B cell (primary cell): ENCODE data around the gene CEP78. TPM values are rescaled to one million over a fixed set of nuclear protein-coding genes. Genes with fewer than 3 reads are reported as not detected.

Experiments used
- ATAC-seq: fragments of 200-7000 bp; cut with Tn5 transposase; one replicate; pipeline ENCODE4 v1.10.0; 2021; ENCODE audit warnings: low read depth, mild to moderate bottlenecking, moderate number of reproducible peaks, moderate library complexity
- CTCF ChIA-PET: fragments of 350-600 bp; sonication (Branson Sonifier 250); formaldehyde crosslinking; loops from one replicate; lab custom pipeline; 2021; ENCODE audit warnings: antibody characterized with exemption, inconsistent platforms; lab: Charles Lee
- POLR2A ChIA-PET: fragments of 350-600 bp; sonication (Branson Sonifier 250); formaldehyde crosslinking; loops from one replicate; lab custom pipeline; 2021; ENCODE audit warnings: antibody characterized with exemption; lab: Charles Lee
- DNase-seq: peaks from one replicate; pipeline ENCODE4 v3.0.0; 2013
- H2AFZ ChIP-seq: 2 replicates; pipeline ENCODE4 v1.6.1; 2012; ENCODE audit warnings: mild to moderate bottlenecking, low read depth, low read length; ENCODE audit not compliant: insufficient read depth, poor library complexity, severe bottlenecking
- H3K27ac ChIP-seq, 2 donors: 1 replicate in 1 of 2; 2 replicates in 1 of 2; pipeline ENCODE4 v1.5.1; 2012 to 2013; ENCODE audit warnings: low read length in 2 of 2, mild to moderate bottlenecking in 2 of 2, moderate library complexity in 1 of 2
- H3K27me3 ChIP-seq, 4 experiments: fragments of 200-600 bp in 1 of 4; sonication (generic) in 1 of 4; replicated peaks in 1 of 4; 1 replicate in 2 of 4; 2 replicates in 2 of 4; pipeline versions ENCODE4 v1.6.1 to v1.7.0; 2013 to 2016; ENCODE audit warnings: low read length in 3 of 4, mild to moderate bottlenecking in 2 of 4, mixed read lengths in 1 of 4, moderate library complexity in 1 of 4; ENCODE audit not compliant: insufficient read depth in 4 of 4, control insufficient read depth in 3 of 4; ENCODE audit errors: control extremely low read depth in 1 of 4
- H3K36me3 ChIP-seq, 2 experiments: replicated peaks in 1 of 2; 1 replicate in 1 of 2; 2 replicates in 1 of 2; pipeline versions ENCODE4 v1.6.1 to v1.7.1; 2013; ENCODE audit warnings: low read length in 1 of 2; ENCODE audit not compliant: insufficient read depth in 2 of 2, control insufficient read depth in 1 of 2; ENCODE audit errors: control extremely low read depth in 1 of 2, extremely low read depth in 1 of 2
- H3K4me1 ChIP-seq, 2 donors: fragments of 200-600 bp in 1 of 2; sonication (generic) in 1 of 2; 1 replicate in 1 of 2; 2 replicates in 1 of 2; pipeline versions ENCODE4 v1.5.1 to v1.6.1; 2013 to 2017; ENCODE audit warnings: low read length in 2 of 2; ENCODE audit not compliant: control insufficient read depth in 2 of 2, insufficient read depth in 2 of 2
- H3K4me2 ChIP-seq: replicated peaks from 2 replicates; pipeline ENCODE3; 2012; ENCODE audit warnings: mild to moderate bottlenecking, low read depth, low read length; ENCODE audit not compliant: poor library complexity, severe bottlenecking
- H3K4me3 ChIP-seq, 5 experiments: fragments of 200-600 bp in 1 of 5; sonication (generic) in 1 of 5; 1 replicate in 3 of 5; 2 replicates in 2 of 5; pipeline versions ENCODE4 v1.5.1 to v1.7.0; 2011 to 2016; ENCODE audit warnings: low read length in 4 of 5, mild to moderate bottlenecking in 4 of 5, low read depth in 2 of 5, control low read depth in 1 of 5, moderate library complexity in 1 of 5; ENCODE audit not compliant: insufficient read depth in 1 of 5; ENCODE audit errors: control extremely low read depth in 1 of 5, extremely low read depth in 1 of 5
- H3K79me2 ChIP-seq: fragments of 200-600 bp; sonication (generic); one replicate; pipeline ENCODE4 v1.6.0; 2016; ENCODE audit warnings: low read length; ENCODE audit not compliant: control insufficient read depth, insufficient read depth
- H3K9ac ChIP-seq: fragments of 200-600 bp; sonication (generic); 2 replicates; pipeline ENCODE4 v1.6.1; 2017; ENCODE audit warnings: mild to moderate bottlenecking, low read length, moderate library complexity
- H3K9me3 ChIP-seq, 3 donors: one replicate each; pipeline versions ENCODE4 v1.6.1 to v1.7.1; 2013; ENCODE audit warnings: low read length in 2 of 3; ENCODE audit not compliant: control insufficient read depth in 2 of 3, insufficient read depth in 1 of 3; ENCODE audit errors: control extremely low read depth in 1 of 3
- H4K20me1 ChIP-seq: 2 replicates; pipeline ENCODE4 v1.6.0; 2012; ENCODE audit warnings: mild to moderate bottlenecking, low read length; ENCODE audit not compliant: insufficient read depth, control insufficient read depth, poor library complexity, severe bottlenecking
- H3K27ac Mint-ChIP-seq: one replicate; pipeline ENCODE4 v1.8.0; 2021; ENCODE audit warnings: mixed read lengths
- H3K27me3 Mint-ChIP-seq: one replicate; pipeline ENCODE4 v1.8.0; 2021; ENCODE audit warnings: mixed read lengths
- H3K4me1 Mint-ChIP-seq: one replicate; pipeline ENCODE4 v1.8.0; 2021; ENCODE audit warnings: mixed read lengths
- H3K4me3 Mint-ChIP-seq: one replicate; pipeline ENCODE4 v1.8.0; 2021; ENCODE audit warnings: mixed read lengths
- H3K9me3 Mint-ChIP-seq: one replicate; pipeline ENCODE4 v1.8.0; 2022; ENCODE audit warnings: mixed read lengths; ENCODE audit not compliant: insufficient read depth
- CTCF ChIP-seq: fragments of 200-600 bp; IDR thresholded peaks from one replicate; pipeline ENCODE4 v1.8.0; 2022; ENCODE audit warnings: antibody characterized with exemption, mild to moderate bottlenecking
- EZH2 ChIP-seq: IDR thresholded peaks from 2 replicates; pipeline ENCODE4 v1.6.1; 2012; ENCODE audit warnings: borderline replicate concordance, low read depth, mild to moderate bottlenecking, moderate library complexity, low read length; ENCODE audit not compliant: insufficient read depth, poor library complexity, severe bottlenecking
- WGBS: methylation state at CpG from one replicate; pipeline ENCODE4 v1.1.5; 2013; ENCODE audit warnings: missing lambda C conversion rate; ENCODE audit not compliant: insufficient coverage; 5-methylcytosine and 5-hydroxymethylcytosine counted together
- intact Hi-C: fragments of 100-400 bp; cut with micrococcal nuclease; formaldehyde crosslinking; loops from one replicate; pipeline ENCODE4 v1.10.0; 2022
- polyA plus RNA-seq: library from polyadenylated mRNA; depleted of rRNA; stranded (reverse); fragments of >200 nt; gene quantifications from 2 replicates; pipeline ENCODE4 v1.2.3, GENCODE V29; 2012
- small RNA-seq: library from RNA; depleted of rRNA; stranded (forward); fragments of <200 nt; gene quantifications from one replicate; pipeline ENCODE3, GENCODE V24; 2012; ENCODE audit warnings: low replicate concordance, low read depth; ENCODE audit not compliant: insufficient read length
- total RNA-seq, 2 donors: library from RNA; stranded (reverse); fragments of 120-200 nt in 1 of 2; gene quantifications; 1 replicate in 1 of 2; 2 replicates in 1 of 2; pipeline versions ENCODE4 v1.2.3 to v1.2.4, GENCODE V29; 2013 to 2022

CEP78 gene
- total and polyA plus RNA-seq, 2 donors (not counting 1 experiment from before 2014, with no cell fraction given) = 7.2 to 28.8 TPM

- H3K36me3 ChIP-seq = no peaks in the 10 kb centered on the region
- CTCF ChIA-PET = no interaction called here
These were observed 90.0 kb downstream of the CEP78 start for GRCh38 chr9:78325846-78326360.

GRCh38 chr9:78326564-78326963 lies 90.7 kb downstream of the CEP78 start:
- H3K36me3 ChIP-seq = no peaks in the 10 kb centered on the region
- Mint-ChIP-seq H3K27me3 (no peaks in the 10 kb centered on the region), H3K4me3 (no peak overlapping the region), H3K27ac (no peak overlapping the region), H3K4me1 (no peaks in the 10 kb centered on the region), H3K9me3 (no peaks in the 10 kb centered on the region)
- intact Hi-C loops = no loop called here
- TF ChIP-seq CTCF (no peak), EZH2 (no peak)
- no peaks in the 10 kb centered on the region for H4K20me1 ChIP-seq
- H3K9ac ChIP-seq = no peak overlapping the region
- H2AFZ ChIP-seq = no peak overlapping the region
- no peaks in the 10 kb centered on the region for H3K79me2 ChIP-seq
- DNase-seq (no peak), ATAC-seq (no peak)
- ChIA-PET POLR2A (no interaction called here), CTCF (no interaction called here)
- H3K9me3 ChIP-seq = no peaks in the 10 kb centered on the region
- no peak overlapping the region for H3K4me3 ChIP-seq
- H3K27ac ChIP-seq = no peak overlapping the region
- 92% methylated on average over 2 of the region's 2 CpGs for WGBS
- H3K4me1 ChIP-seq = no peaks in the 10 kb centered on the region
- H3K27me3 ChIP-seq = no peaks in the 10 kb centered on the region
- no peak overlapping the region for H3K4me2 ChIP-seq

More at GRCh38 chr9:78325846-78326360, 90.0 kb downstream of the CEP78 start:
- Mint-ChIP-seq H3K27me3 (no peaks in the 10 kb centered on the region), H3K9me3 (no peaks in the 10 kb centered on the region), H3K4me1 (no peaks in the 10 kb centered on the region), H3K27ac (no peak overlapping the region), H3K4me3 (no peak overlapping the region)
- POLR2A ChIA-PET = no interaction called here
- DNase-seq = no peak
- no peak for ATAC-seq
- Histone ChIP-seq H3K4me1 (no peaks in the 10 kb centered on the region), H3K27ac (no peak overlapping the region), H3K9ac (no peak overlapping the region), H3K9me3 (no peaks in the 10 kb centered on the region), H3K27me3 (no peaks in the 10 kb centered on the region), H2AFZ (no peak overlapping the region), H3K4me2 (no peak overlapping the region), H3K4me3 (no peak overlapping the region), H3K79me2 (no peaks in the 10 kb centered on the region), H4K20me1 (no peaks in the 10 kb centered on the region)
- WGBS = 100% methylated on average over 3 of the region's 5 CpGs
- intact Hi-C loops = no loop called here
- TF ChIP-seq EZH2 = no peak
- TF ChIP-seq CTCF = no peak

Small RNA genes within 50 kb of the gene (small RNA-seq; reads per million reads assigned to genes)
- not detected for gene AL353705.4

Other genes starting within 250 kb of the CEP78 start
- gene GNAQ, start 204.3 kb upstream of the CEP78 start, total RNA-seq = 0.36 and 1.4 TPM in 2 replicates
- 0.60 and 1.1 TPM in 2 replicates for gene GNAQ, start 204.3 kb upstream of the CEP78 start, polyA plus RNA-seq
- 5.0 and 5.2 TPM in 2 replicates for gene PSAT1, start 61.0 kb downstream of the CEP78 start, total RNA-seq
- 0.61 and 1.2 TPM in 2 replicates for gene PSAT1, start 61.0 kb downstream of the CEP78 start, polyA plus RNA-seq